Measurements from ENCODE around the gene RXRA. TPM values are rescaled to one million over a fixed set of nuclear protein-coding genes. Genes with fewer than 3 reads are reported as not detected.

Gene RXRA
- total RNA-seq, 1 donor: 26.4 TPM

- Histone ChIP-seq H3K27ac (ENCODE audit: low read depth, low read length) (no peak overlapping the region), H3K4me3 (ENCODE audit: insufficient read depth, low read length) (no peak overlapping the region), H3K4me2 (ENCODE audit: insufficient read depth, low read length) (no peak overlapping the region), H3K27me3 (ENCODE audit: insufficient read depth, low read length) (no peaks in the 10 kb centered on the region), H4K20me1 (ENCODE audit: insufficient read depth, low read length) (peaks cover 22% of the 10 kb centered on the region), H2AFZ (ENCODE audit: low read length) (no peak overlapping the region), H3K36me3 (ENCODE audit: insufficient read depth, low read length) (peaks cover 11% of the 10 kb centered on the region), H3K79me2 (ENCODE audit: insufficient read depth, low read length) (peaks cover 39% of the 10 kb centered on the region), H3K4me1 (ENCODE audit: insufficient read depth, low read length) (peaks cover 28% of the 10 kb centered on the region), H3K9me3 (ENCODE audit: low read depth, low read length) (no peaks in the 10 kb centered on the region)
- TF ChIP-seq, protein P1, sequence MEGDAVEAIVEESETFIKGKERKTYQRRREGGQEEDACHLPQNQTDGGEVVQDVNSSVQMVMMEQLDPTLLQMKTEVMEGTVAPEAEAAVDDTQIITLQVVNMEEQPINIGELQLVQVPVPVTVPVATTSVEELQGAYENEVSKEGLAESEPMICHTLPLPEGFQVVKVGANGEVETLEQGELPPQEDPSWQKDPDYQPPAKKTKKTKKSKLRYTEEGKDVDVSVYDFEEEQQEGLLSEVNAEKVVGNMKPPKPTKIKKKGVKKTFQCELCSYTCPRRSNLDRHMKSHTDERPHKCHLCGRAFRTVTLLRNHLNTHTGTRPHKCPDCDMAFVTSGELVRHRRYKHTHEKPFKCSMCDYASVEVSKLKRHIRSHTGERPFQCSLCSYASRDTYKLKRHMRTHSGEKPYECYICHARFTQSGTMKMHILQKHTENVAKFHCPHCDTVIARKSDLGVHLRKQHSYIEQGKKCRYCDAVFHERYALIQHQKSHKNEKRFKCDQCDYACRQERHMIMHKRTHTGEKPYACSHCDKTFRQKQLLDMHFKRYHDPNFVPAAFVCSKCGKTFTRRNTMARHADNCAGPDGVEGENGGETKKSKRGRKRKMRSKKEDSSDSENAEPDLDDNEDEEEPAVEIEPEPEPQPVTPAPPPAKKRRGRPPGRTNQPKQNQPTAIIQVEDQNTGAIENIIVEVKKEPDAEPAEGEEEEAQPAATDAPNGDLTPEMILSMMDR (IDR thresholded peaks at IDR 0.05; ENCODE audit: extremely low read depth, low read depth, low read length): no peak
- peak; percentile 95 for DNase-seq (ENCODE audit: insufficient read length, low spot score, missing footprints)
Measured at GRCh38 chr9:134411440-134412297, 85.4 kb downstream of the RXRA start.

GRCh38 chr9:134412298-134412711 lies 86.0 kb downstream of the RXRA start:
- Histone ChIP-seq H3K4me3 (ENCODE audit: insufficient read depth, low read length) (no peak overlapping the region), H4K20me1 (ENCODE audit: insufficient read depth, low read length) (peaks cover 21% of the 10 kb centered on the region), H3K9me3 (ENCODE audit: low read depth, low read length) (no peaks in the 10 kb centered on the region), H3K4me1 (ENCODE audit: insufficient read depth, low read length) (peaks cover 22% of the 10 kb centered on the region), H2AFZ (ENCODE audit: low read length) (no peak overlapping the region), H3K27me3 (ENCODE audit: insufficient read depth, low read length) (no peaks in the 10 kb centered on the region), H3K79me2 (ENCODE audit: insufficient read depth, low read length) (peaks cover 39% of the 10 kb centered on the region), H3K36me3 (ENCODE audit: insufficient read depth, low read length) (peaks cover 11% of the 10 kb centered on the region), H3K4me2 (ENCODE audit: insufficient read depth, low read length) (no peak overlapping the region), H3K27ac (ENCODE audit: low read depth, low read length) (no peak overlapping the region)
- DNase-seq (ENCODE audit: insufficient read length, low spot score, missing footprints): no peak
- TF ChIP-seq, protein P1 (IDR thresholded peaks at IDR 0.05; ENCODE audit: extremely low read depth, low read depth, low read length): no peak

DNA sequence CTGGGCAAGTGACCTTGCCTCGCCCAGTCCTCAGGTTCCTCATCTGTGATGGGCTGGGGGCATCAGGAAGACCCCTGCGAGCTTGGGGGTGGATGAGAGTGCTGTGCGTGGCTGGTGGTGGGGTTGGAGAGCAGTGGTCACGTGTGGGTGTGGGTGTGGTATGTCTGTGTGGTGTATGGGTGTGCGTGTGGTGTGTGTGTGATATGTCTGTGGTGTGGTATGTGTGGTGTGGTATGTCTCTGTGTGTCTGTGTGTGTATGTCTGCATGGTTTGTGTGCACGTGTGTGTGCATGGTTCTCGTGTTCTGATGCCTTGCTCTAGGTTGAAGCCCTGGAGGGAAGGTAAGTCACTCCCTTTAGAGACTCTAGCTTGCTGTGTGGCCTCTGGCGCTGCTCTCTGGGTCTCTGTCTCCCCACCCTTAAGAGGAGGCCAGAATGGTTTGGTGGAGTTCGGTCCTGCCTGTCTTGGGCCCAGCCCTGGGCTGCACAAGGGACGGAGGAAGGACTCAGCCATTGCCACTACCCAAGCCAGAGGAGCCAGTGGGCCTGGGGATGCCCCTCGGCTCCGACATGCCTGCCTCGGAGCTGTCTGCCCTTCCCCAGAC lies 87.0 kb downstream of the RXRA start:
- Histone ChIP-seq H3K27ac (ENCODE audit: low read depth, low read length) (peak overlapping the region; percentile 75), H3K9me3 (ENCODE audit: low read depth, low read length) (no peaks in the 10 kb centered on the region), H4K20me1 (ENCODE audit: insufficient read depth, low read length) (peaks cover 25% of the 10 kb centered on the region), H3K4me1 (ENCODE audit: insufficient read depth, low read length) (peaks cover 17% of the 10 kb centered on the region), H3K27me3 (ENCODE audit: insufficient read depth, low read length) (no peaks in the 10 kb centered on the region), H3K4me2 (ENCODE audit: insufficient read depth, low read length) (peak overlapping the region; percentile 64), H2AFZ (ENCODE audit: low read length) (no peak overlapping the region), H3K36me3 (ENCODE audit: insufficient read depth, low read length) (peaks cover 12% of the 10 kb centered on the region), H3K79me2 (ENCODE audit: insufficient read depth, low read length) (peaks cover 30% of the 10 kb centered on the region), H3K4me3 (ENCODE audit: insufficient read depth, low read length) (no peak overlapping the region)
- DNase-seq (ENCODE audit: insufficient read length, low spot score, missing footprints): peak; percentile 93
- TF ChIP-seq, protein P1 (IDR thresholded peaks at IDR 0.05; ENCODE audit: extremely low read depth, low read depth, low read length): no peak
